H9 (cell line): ENCODE data around the gene OGFR. TPM values are rescaled to one million over a fixed set of nuclear protein-coding genes. Genes with fewer than 3 reads are reported as not detected.
A peak's percentile ranks its signal among the peaks of the same experiment; 100 is the strongest.

Source experiments
- DNase-seq: peaks from one replicate; pipeline ENCODE4 v3.0.0-alpha.2; 2017
- H2AFZ ChIP-seq: one replicate; pipeline ENCODE4 v1.6.1; 2013; ENCODE audit warnings: mild to moderate bottlenecking, low read length, control low read depth, moderate library complexity
- H2AK5ac ChIP-seq: 2 replicates; pipeline ENCODE4 v1.6.1; 2013; ENCODE audit warnings: low read length, control low read depth, mixed read lengths; ENCODE audit not compliant: insufficient read length
- H2BK120ac ChIP-seq: one replicate; pipeline ENCODE4 v1.6.1; 2013; ENCODE audit warnings: low read depth, mild to moderate bottlenecking, low read length, control low read depth, inconsistent platforms; ENCODE audit not compliant: poor library complexity, severe bottlenecking
- H2BK12ac ChIP-seq: 2 replicates; pipeline ENCODE4 v1.6.1; 2013; ENCODE audit warnings: low read length, control low read depth, mixed read lengths, low read depth; ENCODE audit not compliant: insufficient read length
- H2BK15ac ChIP-seq: 2 replicates; pipeline ENCODE4 v1.6.1; 2013; ENCODE audit warnings: low read depth, low read length, control low read depth
- H2BK20ac ChIP-seq: one replicate; pipeline ENCODE4 v1.6.1; 2013; ENCODE audit warnings: low read depth, mild to moderate bottlenecking, low read length, control low read depth, inconsistent platforms; ENCODE audit not compliant: poor library complexity, severe bottlenecking
- H2BK5ac ChIP-seq: 2 replicates; pipeline ENCODE4 v1.6.1; 2013; ENCODE audit warnings: low read length, control low read depth, mixed read lengths; ENCODE audit not compliant: insufficient read length
- H3K14ac ChIP-seq: 2 replicates; pipeline ENCODE4 v1.6.1; 2013; ENCODE audit warnings: low read length, control low read depth; ENCODE audit not compliant: insufficient read depth
- H3K18ac ChIP-seq: 2 replicates; pipeline ENCODE4 v1.6.1; 2013; ENCODE audit warnings: low read depth, mild to moderate bottlenecking, mixed read lengths, low read length, control low read depth; ENCODE audit not compliant: insufficient read length
- H3K23ac ChIP-seq: 2 replicates; pipeline ENCODE4 v1.6.1; 2013; ENCODE audit warnings: low read length, control low read depth, mixed read lengths, low read depth; ENCODE audit not compliant: insufficient read length
- H3K23me2 ChIP-seq: 2 replicates; pipeline ENCODE4 v1.6.1; 2013; ENCODE audit warnings: low read depth, mild to moderate bottlenecking, mixed read lengths, low read length, control low read depth; ENCODE audit not compliant: insufficient read length, poor library complexity, severe bottlenecking
- H3K27ac ChIP-seq: 2 replicates; pipeline ENCODE4 v1.5.1; 2013; ENCODE audit warnings: low read length, control low read depth, mixed read lengths, low read depth; ENCODE audit not compliant: insufficient read length
- H3K27me3 ChIP-seq: 2 replicates; pipeline ENCODE4 v1.6.1; 2013; ENCODE audit warnings: low read length, control low read depth, inconsistent platforms; ENCODE audit not compliant: insufficient read depth
- H3K4ac ChIP-seq: 2 replicates; pipeline ENCODE4 v1.6.1; 2013; ENCODE audit warnings: low read depth, mild to moderate bottlenecking, control low read depth, inconsistent platforms, low read length, moderate library complexity
- H3K4me1 ChIP-seq: 2 replicates; pipeline ENCODE4 v1.6.1; 2013; ENCODE audit warnings: low read length, control low read depth, inconsistent platforms; ENCODE audit not compliant: insufficient read depth
- H3K4me2 ChIP-seq: 2 replicates; pipeline ENCODE4 v1.6.1; 2013; ENCODE audit warnings: low read length, control low read depth, mixed read lengths; ENCODE audit not compliant: insufficient read length, insufficient read depth
- H3K56ac ChIP-seq: 2 replicates; pipeline ENCODE4 v1.6.1; 2013; ENCODE audit warnings: low read depth, mild to moderate bottlenecking, mixed read lengths, low read length, control low read depth; ENCODE audit not compliant: insufficient read length
- H3K79me1 ChIP-seq: 2 replicates; pipeline ENCODE4 v1.6.1; 2013; ENCODE audit warnings: low read depth, mild to moderate bottlenecking, moderate library complexity, low read length, control low read depth, inconsistent platforms; ENCODE audit not compliant: insufficient read depth, poor library complexity, severe bottlenecking
- H3K79me2 ChIP-seq: 2 replicates; pipeline ENCODE4 v1.6.1; 2013; ENCODE audit warnings: low read length, control low read depth, inconsistent platforms; ENCODE audit not compliant: insufficient read depth
- H3K9ac ChIP-seq: 2 replicates; pipeline ENCODE4 v1.6.1; 2013; ENCODE audit warnings: low read length, control low read depth, mixed read lengths; ENCODE audit not compliant: insufficient read length; ENCODE audit errors: extremely low read depth
- H3K9me3 ChIP-seq: one replicate; pipeline ENCODE4 v1.6.1; 2013; ENCODE audit warnings: low read depth, low read length, inconsistent platforms; ENCODE audit not compliant: control insufficient read depth
- H3T11ph ChIP-seq: one replicate; pipeline ENCODE4 v1.6.1; 2013; ENCODE audit warnings: mild to moderate bottlenecking, low read length, control low read depth, inconsistent platforms
- H4K20me1 ChIP-seq: one replicate; pipeline ENCODE4 v1.6.1; 2013; ENCODE audit not compliant: control insufficient read depth, insufficient read length, insufficient read depth
- H4K5ac ChIP-seq: 2 replicates; pipeline ENCODE4 v1.6.1; 2013; ENCODE audit warnings: low read depth, mild to moderate bottlenecking, mixed read lengths, low read length, control low read depth; ENCODE audit not compliant: insufficient read length
- H4K8ac ChIP-seq: replicated peaks from 2 replicates; pipeline ENCODE4 v1.6.1; 2013; ENCODE audit warnings: low read length, control low read depth, mixed read lengths, low read depth; ENCODE audit not compliant: insufficient read length
- H4K91ac ChIP-seq: 2 replicates; pipeline ENCODE4 v1.6.1; 2013; ENCODE audit warnings: low read depth, mild to moderate bottlenecking, moderate library complexity, mixed read lengths, low read length, control low read depth; ENCODE audit not compliant: insufficient read length
- H3K27ac Mint-ChIP-seq, 3 experiments: 2 replicates in 2 of 3; 3 replicates in 1 of 3; pipeline ENCODE4 v1.8.0; 2020 to 2021; ENCODE audit warnings: mixed read lengths in 3 of 3, mild to moderate bottlenecking in 1 of 3, moderate library complexity in 1 of 3
- H3K27me3 Mint-ChIP-seq: 2 replicates; pipeline ENCODE4 v1.8.0; 2021; ENCODE audit warnings: low read depth, mild to moderate bottlenecking, moderate library complexity, mixed read lengths
- H3K36me3 Mint-ChIP-seq, 3 experiments: 2 replicates in 2 of 3; 3 replicates in 1 of 3; pipeline ENCODE4 v1.8.0; 2020 to 2021; ENCODE audit warnings: low read depth in 3 of 3, mixed read lengths in 3 of 3; ENCODE audit not compliant: insufficient read depth in 1 of 3
- H3K4me1 Mint-ChIP-seq, 2 experiments: 2 replicates each; pipeline ENCODE4 v1.8.0; 2020; ENCODE audit warnings: mixed read lengths in 2 of 2
- H3K4me3 Mint-ChIP-seq, 2 experiments: 2 replicates in 1 of 2; 3 replicates in 1 of 2; pipeline ENCODE4 v1.8.0; 2020 to 2021; ENCODE audit warnings: mild to moderate bottlenecking in 2 of 2, mixed read lengths in 2 of 2, moderate library complexity in 1 of 2
- H3K9me3 Mint-ChIP-seq, 2 experiments: 2 replicates in 1 of 2; 3 replicates in 1 of 2; pipeline ENCODE4 v1.8.0; 2020; ENCODE audit warnings: mild to moderate bottlenecking in 2 of 2, mixed read lengths in 2 of 2, moderate library complexity in 1 of 2
- WGBS: extraction: QIAGEN DNeasy Blood & Tissue Kit; methylation state at CpG from one replicate; pipeline ENCODE4 v1.1.7; 2013; ENCODE audit warnings: missing lambda C conversion rate, low lambda C conversion rate, mixed read lengths; ENCODE audit not compliant: insufficient read length; ENCODE audit errors: extremely low coverage; 5-methylcytosine and 5-hydroxymethylcytosine counted together
- total RNA-seq: library from RNA; stranded (reverse); gene quantifications from 2 replicates; pipeline ENCODE4 v1.2.1, GENCODE V29; 2021
- TF ChIP-seq, protein P1 (sequence below): fragments of 200-600 bp; sonication (generic); conservative IDR thresholded peaks from 3 replicates; pipeline ENCODE4 v1.8.0; 2021; ENCODE audit warnings: antibody characterized with exemption, mild to moderate bottlenecking

Gene OGFR
- total RNA-seq, 1 experiment from 2014 or later = 33.1 TPM

DNA sequence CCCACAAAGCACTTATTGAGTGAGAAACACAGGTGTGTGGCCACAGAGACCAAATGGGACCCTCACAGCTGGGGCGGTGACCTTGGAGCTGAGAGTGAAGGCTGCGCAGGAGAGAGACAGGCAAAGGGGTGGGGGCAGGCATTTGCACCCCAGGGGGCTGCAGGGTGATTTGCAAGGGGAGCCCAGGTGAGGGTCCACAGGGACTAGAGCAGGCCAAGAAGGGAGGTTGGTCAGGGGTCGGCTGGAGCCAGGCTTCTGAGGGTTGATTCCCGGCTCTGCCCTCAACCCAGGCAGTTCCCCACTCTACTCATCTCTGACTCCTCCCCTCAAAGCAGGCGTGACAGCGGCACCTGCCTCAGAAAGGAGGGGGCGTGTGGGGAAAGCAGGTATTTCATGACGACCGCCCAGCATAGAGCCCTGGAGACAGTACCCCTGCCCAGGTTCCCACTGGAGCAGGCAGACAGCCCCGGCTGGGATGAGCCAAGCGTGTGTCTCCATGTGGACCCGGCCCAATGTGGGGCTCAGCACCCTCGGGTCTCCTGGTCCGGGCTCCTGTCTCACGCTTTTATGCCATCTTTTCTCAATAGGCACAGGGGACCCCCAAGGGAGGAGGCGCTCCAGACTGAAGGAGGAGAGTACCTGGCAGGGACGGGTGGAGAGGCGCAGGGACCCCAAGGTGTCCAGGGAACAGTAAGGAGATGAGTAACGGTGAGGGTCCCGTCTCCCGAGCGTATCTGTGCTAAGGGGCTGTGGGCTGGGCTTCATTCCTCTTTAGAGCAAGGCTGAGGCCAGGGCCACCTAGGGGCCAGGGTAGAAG, 11.5 kb upstream of the OGFR start:
- Histone ChIP-seq H3K23me2 (peaks cover 4% of the 10 kb centered on the region), H4K8ac (no peak overlapping the region), H2AK5ac (no peak overlapping the region), H3K9ac (no peak overlapping the region), H3K23ac (no peak overlapping the region), H2BK20ac (no peak overlapping the region), H4K91ac (no peak overlapping the region), H3K18ac (no peak overlapping the region), H2BK5ac (no peak overlapping the region), H4K20me1 (no peaks in the 10 kb centered on the region), H3K14ac (no peak overlapping the region), H3K79me2 (no peaks in the 10 kb centered on the region), H2BK12ac (no peak overlapping the region), H2AFZ (no peak overlapping the region), H3K9me3 (no peaks in the 10 kb centered on the region), H3K4ac (no peak overlapping the region), H3K4me1 (no peaks in the 10 kb centered on the region), H3K79me1 (no peaks in the 10 kb centered on the region), H3K27me3 (no peaks in the 10 kb centered on the region), H2BK15ac (no peak overlapping the region), H3T11ph (no peak overlapping the region), H3K56ac (no peak overlapping the region), H2BK120ac (no peak overlapping the region), H3K4me2 (no peak overlapping the region), H3K27ac (no peak overlapping the region), H4K5ac (no peak overlapping the region)
- TF ChIP-seq, protein P1, sequence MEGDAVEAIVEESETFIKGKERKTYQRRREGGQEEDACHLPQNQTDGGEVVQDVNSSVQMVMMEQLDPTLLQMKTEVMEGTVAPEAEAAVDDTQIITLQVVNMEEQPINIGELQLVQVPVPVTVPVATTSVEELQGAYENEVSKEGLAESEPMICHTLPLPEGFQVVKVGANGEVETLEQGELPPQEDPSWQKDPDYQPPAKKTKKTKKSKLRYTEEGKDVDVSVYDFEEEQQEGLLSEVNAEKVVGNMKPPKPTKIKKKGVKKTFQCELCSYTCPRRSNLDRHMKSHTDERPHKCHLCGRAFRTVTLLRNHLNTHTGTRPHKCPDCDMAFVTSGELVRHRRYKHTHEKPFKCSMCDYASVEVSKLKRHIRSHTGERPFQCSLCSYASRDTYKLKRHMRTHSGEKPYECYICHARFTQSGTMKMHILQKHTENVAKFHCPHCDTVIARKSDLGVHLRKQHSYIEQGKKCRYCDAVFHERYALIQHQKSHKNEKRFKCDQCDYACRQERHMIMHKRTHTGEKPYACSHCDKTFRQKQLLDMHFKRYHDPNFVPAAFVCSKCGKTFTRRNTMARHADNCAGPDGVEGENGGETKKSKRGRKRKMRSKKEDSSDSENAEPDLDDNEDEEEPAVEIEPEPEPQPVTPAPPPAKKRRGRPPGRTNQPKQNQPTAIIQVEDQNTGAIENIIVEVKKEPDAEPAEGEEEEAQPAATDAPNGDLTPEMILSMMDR = no peak
- H3K27ac Mint-ChIP-seq = no peak overlapping the region
- peaks cover 13 to 22% of the 10 kb centered on the region in 2 experiments for H3K4me1 Mint-ChIP-seq
- peaks cover 33% of the 10 kb centered on the region for H3K27me3 Mint-ChIP-seq
- H3K4me3 Mint-ChIP-seq = peak overlapping the region in 1 of 2 experiments; percentile 23; a peak in 2 of 5 replicates
- DNase-seq = peak; percentile 56
- no CpG with 5 or more reads among the region's 22 CpGs for WGBS
- no peaks in the 10 kb centered on the region; a peak in 1 of 5 replicates for H3K9me3 Mint-ChIP-seq
- H3K36me3 Mint-ChIP-seq = peaks cover 2 to 7% (median 4%) of the 10 kb centered on the region in 3 experiments; a peak in 6 of 7 replicates
